HEK293 (cell line): ENCODE results near the gene MED10.
"Not testable (repeated sequence)": the region's sequence is repeated elsewhere in the genome, so short reads cannot be mapped to it uniquely, and the experiment has no call there.

Source experiments
- CTCF ChIP-seq: fragments of 450-650 bp; formaldehyde crosslinking; IDR thresholded peaks from 2 replicates; pipeline ENCODE4 v1.5.1; 2016; ENCODE audit warnings: missing biosample characterization, missing genetic modification characterization
- PBX3 ChIP-seq: sonication (generic); formaldehyde crosslinking; IDR thresholded peaks from 2 replicates; pipeline ENCODE4 v1.8.1; 2022; ENCODE audit warnings: mild to moderate bottlenecking, moderate library complexity, missing genetic modification reagents
- ZNF16 ChIP-seq: fragments of 450-650 bp; formaldehyde crosslinking; IDR thresholded peaks from 2 replicates; pipeline ENCODE4 v1.5.1; 2016; ENCODE audit warnings: low read depth, missing biosample characterization, missing genetic modification characterization
- ZNF214 ChIP-seq: fragments of 450-650 bp; formaldehyde crosslinking; IDR thresholded peaks from 2 replicates; pipeline ENCODE4 v1.5.1; 2017; ENCODE audit warnings: missing biosample characterization, mild to moderate bottlenecking, missing genetic modification characterization, borderline replicate concordance
- ZNF280D ChIP-seq: fragments of 450-650 bp; formaldehyde crosslinking; IDR thresholded peaks from 2 replicates; pipeline ENCODE4 v1.5.1; 2016; ENCODE audit warnings: missing biosample characterization, missing genetic modification characterization
- ZNF580 ChIP-seq: fragments of 450-650 bp; formaldehyde crosslinking; IDR thresholded peaks from 2 replicates; pipeline ENCODE4 v1.5.1; 2016; ENCODE audit warnings: missing biosample characterization, missing genetic modification characterization
- ZNF664 ChIP-seq: fragments of 450-650 bp; formaldehyde crosslinking; IDR thresholded peaks from 2 replicates; pipeline ENCODE4 v1.5.1; 2016; ENCODE audit warnings: missing biosample characterization, missing genetic modification characterization
- ZSCAN23 ChIP-seq: fragments of 450-650 bp; formaldehyde crosslinking; IDR thresholded peaks from 2 replicates; pipeline ENCODE4 v1.5.1; 2016; ENCODE audit warnings: missing biosample characterization, missing genetic modification characterization
- TF ChIP-seq, protein P1 (sequence below): fragments of 450-650 bp; formaldehyde crosslinking; IDR thresholded peaks from 2 replicates; pipeline ENCODE4 v1.5.1; 2017; ENCODE audit warnings: missing biosample characterization, mild to moderate bottlenecking, missing genetic modification characterization, moderate library complexity

- TF ChIP-seq PBX3 (CRISPR knock-in tag); ZNF214 (tag by site-specific recombination); ZNF280D (tag by site-specific recombination); CTCF (tag by site-specific recombination); ZNF16 (tag by site-specific recombination); ZNF580 (tag by site-specific recombination); ZSCAN23; ZNF664 (tag by site-specific recombination): not testable (repeated sequence)
- TF ChIP-seq, protein P1, sequence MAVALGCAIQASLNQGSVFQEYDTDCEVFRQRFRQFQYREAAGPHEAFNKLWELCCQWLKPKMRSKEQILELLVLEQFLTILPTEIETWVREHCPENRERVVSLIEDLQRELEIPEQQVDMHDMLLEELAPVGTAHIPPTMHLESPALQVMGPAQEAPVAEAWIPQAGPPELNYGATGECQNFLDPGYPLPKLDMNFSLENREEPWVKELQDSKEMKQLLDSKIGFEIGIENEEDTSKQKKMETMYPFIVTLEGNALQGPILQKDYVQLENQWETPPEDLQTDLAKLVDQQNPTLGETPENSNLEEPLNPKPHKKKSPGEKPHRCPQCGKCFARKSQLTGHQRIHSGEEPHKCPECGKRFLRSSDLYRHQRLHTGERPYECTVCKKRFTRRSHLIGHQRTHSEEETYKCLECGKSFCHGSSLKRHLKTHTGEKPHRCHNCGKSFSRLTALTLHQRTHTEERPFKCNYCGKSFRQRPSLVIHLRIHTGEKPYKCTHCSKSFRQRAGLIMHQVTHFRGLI (tag by site-specific recombination), result not testable (repeated sequence)
Observed at GRCh38 chr5:6363454-6364011, 14.8 kb downstream of the MED10 start.
